ENCODE measurements around the gene DCC. TPM values are rescaled to one million over a fixed set of nuclear protein-coding genes. Genes with fewer than 3 reads are reported as not detected.

Gene DCC
- polyA plus RNA-seq, 1 donor (not counting 4 experiments of a cell fraction or from before 2014, with no cell fraction given): not detected

DNA sequence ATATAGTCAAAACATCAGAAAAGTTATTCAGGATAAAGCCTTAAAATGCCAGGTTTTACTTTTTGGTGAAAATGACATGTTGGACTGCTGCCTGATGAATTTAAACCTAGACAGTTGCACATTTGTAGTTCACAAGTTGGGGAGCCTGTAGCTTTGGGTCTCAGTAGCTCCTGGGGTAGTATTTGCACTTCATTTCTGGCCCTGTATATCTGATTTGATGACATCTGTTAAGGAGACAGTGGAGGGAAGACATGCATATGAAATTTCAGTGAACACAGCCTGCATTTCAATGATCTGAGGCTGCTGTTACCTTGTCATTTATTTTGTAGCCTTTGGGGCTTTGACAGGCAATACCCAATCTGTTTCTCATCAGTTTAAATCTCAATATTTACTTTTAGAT lies 156.4 kb downstream of the DCC start:
- Histone ChIP-seq H3K4me1 (ENCODE audit: control insufficient read depth, extremely low read depth, insufficient read depth, low read length) (no peaks in the 10 kb centered on the region), H3K27me3 (ENCODE audit: control insufficient read depth, extremely low read depth, insufficient read depth, low read length) (no peaks in the 10 kb centered on the region), H3K4me3 (ENCODE audit: control insufficient read depth in 2 of 3, extremely low read depth in 1 of 3, insufficient read depth in 2 of 3, low read depth in 1 of 3, low read length in 3 of 3) (no peak overlapping the region), H3K9me3 (ENCODE audit: control insufficient read depth, low read depth, low read length) (peaks cover 5% of the 10 kb centered on the region), H3K4me2 (ENCODE audit: control insufficient read depth, extremely low read depth, insufficient read depth, low read depth, low read length) (no peak overlapping the region), H3K79me2 (ENCODE audit: control insufficient read depth, insufficient read depth, low read length) (no peaks in the 10 kb centered on the region), H3K36me3 (ENCODE audit: control insufficient read depth in 2 of 2, extremely low read depth in 1 of 2, insufficient read depth in 2 of 2, low read length in 2 of 2) (no peaks in the 10 kb centered on the region), H2AFZ (ENCODE audit: control insufficient read depth, low read length) (no peak overlapping the region), H3K9me1 (ENCODE audit: control insufficient read depth, extremely low read depth, insufficient read depth, low read length) (no peaks in the 10 kb centered on the region), H3K27ac (ENCODE audit: control insufficient read depth, insufficient read depth, low read length) (no peak overlapping the region), H3K9ac (ENCODE audit: control insufficient read depth, extremely low read depth, insufficient read depth, low read length) (no peak overlapping the region), H4K20me1 (ENCODE audit: control insufficient read depth, extremely low read depth, insufficient read depth, low read length) (no peaks in the 10 kb centered on the region)
- TF ChIP-seq, protein P1, sequence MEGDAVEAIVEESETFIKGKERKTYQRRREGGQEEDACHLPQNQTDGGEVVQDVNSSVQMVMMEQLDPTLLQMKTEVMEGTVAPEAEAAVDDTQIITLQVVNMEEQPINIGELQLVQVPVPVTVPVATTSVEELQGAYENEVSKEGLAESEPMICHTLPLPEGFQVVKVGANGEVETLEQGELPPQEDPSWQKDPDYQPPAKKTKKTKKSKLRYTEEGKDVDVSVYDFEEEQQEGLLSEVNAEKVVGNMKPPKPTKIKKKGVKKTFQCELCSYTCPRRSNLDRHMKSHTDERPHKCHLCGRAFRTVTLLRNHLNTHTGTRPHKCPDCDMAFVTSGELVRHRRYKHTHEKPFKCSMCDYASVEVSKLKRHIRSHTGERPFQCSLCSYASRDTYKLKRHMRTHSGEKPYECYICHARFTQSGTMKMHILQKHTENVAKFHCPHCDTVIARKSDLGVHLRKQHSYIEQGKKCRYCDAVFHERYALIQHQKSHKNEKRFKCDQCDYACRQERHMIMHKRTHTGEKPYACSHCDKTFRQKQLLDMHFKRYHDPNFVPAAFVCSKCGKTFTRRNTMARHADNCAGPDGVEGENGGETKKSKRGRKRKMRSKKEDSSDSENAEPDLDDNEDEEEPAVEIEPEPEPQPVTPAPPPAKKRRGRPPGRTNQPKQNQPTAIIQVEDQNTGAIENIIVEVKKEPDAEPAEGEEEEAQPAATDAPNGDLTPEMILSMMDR (optimal IDR thresholded peaks at IDR 0.05 in 1 of 3, IDR thresholded peaks at IDR 0.05 in 1 of 3, conservative IDR thresholded peaks at IDR 0.05 in 1 of 3; ENCODE audit: extremely low read depth in 1 of 3, insufficient read depth in 2 of 3, low read length in 3 of 3): no peak
- TF ChIP-seq EZH2 (IDR thresholded peaks at IDR 0.05; ENCODE audit: low read length): no peak
- FAIRE-seq (no peak), DNase-seq (ENCODE audit: low read depth, low spot score) (no peak)
- dilution Hi-C loops (cut with MboI; ENCODE audit: extremely low pct_ligation_motif_present, low sequenced_read_pairs): no loop called here

DNA sequence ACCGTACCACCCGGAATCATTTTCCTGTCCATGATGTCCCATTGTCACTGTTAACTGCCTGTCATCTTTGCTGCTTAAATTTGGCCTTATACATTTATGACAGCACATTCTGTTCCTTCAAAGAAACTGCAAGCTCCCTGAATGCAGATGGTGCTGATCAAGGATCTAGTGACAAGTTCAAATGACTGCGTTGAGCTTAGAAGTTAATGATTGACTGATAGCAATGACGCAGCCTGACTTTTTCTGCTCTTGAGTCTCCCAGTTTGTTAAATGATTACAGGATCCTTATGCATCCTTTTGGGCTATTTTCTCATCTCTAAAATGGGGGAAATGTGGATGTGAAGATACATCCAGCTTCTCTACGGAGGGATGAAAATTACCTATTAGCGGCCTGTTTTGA lies 159.0 kb downstream of the DCC start:
- Histone ChIP-seq H3K79me2 (ENCODE audit: control insufficient read depth, insufficient read depth, low read length) (no peaks in the 10 kb centered on the region), H3K4me1 (ENCODE audit: control insufficient read depth, extremely low read depth, insufficient read depth, low read length) (no peaks in the 10 kb centered on the region), H2AFZ (ENCODE audit: control insufficient read depth, low read length) (no peak overlapping the region), H3K36me3 (ENCODE audit: control insufficient read depth in 2 of 2, extremely low read depth in 1 of 2, insufficient read depth in 2 of 2, low read length in 2 of 2) (no peaks in the 10 kb centered on the region), H3K4me3 (ENCODE audit: control insufficient read depth in 2 of 3, extremely low read depth in 1 of 3, insufficient read depth in 2 of 3, low read depth in 1 of 3, low read length in 3 of 3) (no peak overlapping the region), H3K9ac (ENCODE audit: control insufficient read depth, extremely low read depth, insufficient read depth, low read length) (no peak overlapping the region), H3K9me1 (ENCODE audit: control insufficient read depth, extremely low read depth, insufficient read depth, low read length) (no peaks in the 10 kb centered on the region), H3K27ac (ENCODE audit: control insufficient read depth, insufficient read depth, low read length) (no peak overlapping the region), H4K20me1 (ENCODE audit: control insufficient read depth, extremely low read depth, insufficient read depth, low read length) (no peaks in the 10 kb centered on the region), H3K4me2 (ENCODE audit: control insufficient read depth, extremely low read depth, insufficient read depth, low read depth, low read length) (no peak overlapping the region), H3K27me3 (ENCODE audit: control insufficient read depth, extremely low read depth, insufficient read depth, low read length) (no peaks in the 10 kb centered on the region), H3K9me3 (ENCODE audit: control insufficient read depth, low read depth, low read length) (peaks cover 5% of the 10 kb centered on the region)
- TF ChIP-seq, protein P1 (optimal IDR thresholded peaks at IDR 0.05 in 1 of 3, IDR thresholded peaks at IDR 0.05 in 1 of 3, conservative IDR thresholded peaks at IDR 0.05 in 1 of 3; ENCODE audit: extremely low read depth in 1 of 3, insufficient read depth in 2 of 3, low read length in 3 of 3): no peak
- no peak for TF ChIP-seq EZH2 (IDR thresholded peaks at IDR 0.05; ENCODE audit: low read length)
- FAIRE-seq (no peak), DNase-seq (ENCODE audit: low read depth, low spot score) (no peak)
- dilution Hi-C loops (cut with MboI; ENCODE audit: extremely low pct_ligation_motif_present, low sequenced_read_pairs): no loop called here

Measured in keratinocyte (primary cell).